ENCODE results near the gene CDH22.

Gene CDH22

DNA sequence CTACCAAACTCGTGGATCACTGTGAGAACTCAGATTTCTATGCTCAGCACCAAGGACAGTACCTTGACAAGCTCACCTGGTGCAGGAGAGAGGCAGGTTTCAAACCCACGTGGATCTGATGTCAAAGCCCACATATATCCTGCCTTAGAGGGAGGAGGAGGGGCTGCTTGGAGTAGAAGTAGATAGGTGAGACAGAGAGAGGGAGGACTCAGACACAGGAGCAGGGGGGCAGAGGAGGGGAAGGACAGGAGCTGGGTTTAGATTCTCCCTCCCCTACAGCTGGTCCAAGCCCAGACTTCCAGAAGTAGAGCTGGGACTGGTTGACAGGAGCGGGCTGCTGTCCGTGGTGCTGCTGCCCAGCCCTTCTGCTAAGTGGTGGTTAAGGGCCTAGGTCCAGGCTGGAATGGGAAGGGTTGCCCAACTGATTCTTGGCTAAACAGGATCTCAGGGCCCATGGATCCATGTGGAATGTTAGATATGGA, 77.5 kb downstream of the CDH22 start:
- no peak for DNase-seq (ENCODE audit: low spot score)
- Mint-ChIP-seq H3K27ac (no peak overlapping the region), H3K4me3 (no peak overlapping the region), H3K9me3 (no peaks in the 10 kb centered on the region), H3K36me3 (ENCODE audit: low read depth) (no peaks in the 10 kb centered on the region), H3K4me1 (ENCODE audit: low read depth) (no peaks in the 10 kb centered on the region), H3K27me3 (ENCODE audit: low read depth) (no peaks in the 10 kb centered on the region)

DNA sequence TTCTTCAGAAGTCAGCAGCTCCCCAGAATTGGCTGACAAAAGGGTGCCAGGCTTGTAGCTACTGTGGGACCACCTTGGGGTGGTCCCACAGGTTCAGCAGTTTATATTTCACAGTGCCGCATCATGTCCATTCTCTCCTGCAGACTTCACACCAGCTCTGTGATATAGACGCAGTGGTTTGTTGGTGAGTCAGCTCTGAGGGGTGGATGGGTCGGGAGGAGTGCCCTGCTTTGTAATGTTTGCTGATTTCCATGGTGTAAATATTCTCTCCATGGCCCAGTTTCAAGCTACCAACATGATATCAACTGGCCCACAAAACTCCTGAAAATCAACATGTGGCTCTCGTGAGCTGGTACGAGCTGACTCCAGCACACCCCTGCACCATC, 78.2 kb downstream of the CDH22 start:
- no peaks in the 10 kb centered on the region for H3K27me3 Mint-ChIP-seq (ENCODE audit: low read depth)
- DNase-seq (ENCODE audit: low spot score), result no peak
- H3K4me3 Mint-ChIP-seq, result no peak overlapping the region
- no peak overlapping the region for H3K27ac Mint-ChIP-seq
- no peaks in the 10 kb centered on the region for H3K9me3 Mint-ChIP-seq
- H3K4me1 Mint-ChIP-seq (ENCODE audit: low read depth), result no peaks in the 10 kb centered on the region
- no peaks in the 10 kb centered on the region for H3K36me3 Mint-ChIP-seq (ENCODE audit: low read depth)

DNA sequence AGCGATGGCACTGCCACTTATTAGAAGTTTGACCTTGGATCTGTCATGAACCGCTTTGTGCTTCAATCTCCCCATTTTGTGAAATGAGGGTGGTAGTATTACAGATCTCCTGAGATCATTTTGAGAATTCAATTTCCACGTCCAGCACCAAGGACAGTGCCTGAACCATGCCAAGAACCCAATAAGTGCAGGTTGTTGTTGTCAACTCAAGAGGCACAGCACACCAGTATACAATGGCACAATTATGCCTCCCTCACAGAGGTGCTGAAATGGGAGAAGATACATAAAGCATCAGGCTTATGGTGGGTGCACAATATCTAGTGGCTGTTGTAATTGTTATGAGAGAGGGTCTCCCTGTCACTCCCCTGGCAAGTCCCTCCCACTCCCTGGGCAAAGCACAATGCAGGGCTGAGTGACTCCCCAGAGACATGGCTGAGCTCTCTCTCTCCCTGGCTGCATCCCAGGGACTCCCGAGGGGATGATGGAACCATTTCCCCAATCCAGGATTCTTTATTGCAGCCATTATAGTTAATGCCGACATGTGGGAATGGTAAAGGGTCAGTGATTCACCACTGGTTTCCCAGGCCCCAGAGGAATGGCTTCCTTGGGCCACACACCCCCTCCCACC, 78.7 kb downstream of the CDH22 start:
- no peaks in the 10 kb centered on the region for H3K27me3 Mint-ChIP-seq (ENCODE audit: low read depth)
- no peak for DNase-seq (ENCODE audit: low spot score)
- no peaks in the 10 kb centered on the region for H3K4me1 Mint-ChIP-seq (ENCODE audit: low read depth)
- H3K36me3 Mint-ChIP-seq (ENCODE audit: low read depth), result no peaks in the 10 kb centered on the region
- no peak overlapping the region for H3K27ac Mint-ChIP-seq
- no peak overlapping the region for H3K4me3 Mint-ChIP-seq
- no peaks in the 10 kb centered on the region for H3K9me3 Mint-ChIP-seq

DNA sequence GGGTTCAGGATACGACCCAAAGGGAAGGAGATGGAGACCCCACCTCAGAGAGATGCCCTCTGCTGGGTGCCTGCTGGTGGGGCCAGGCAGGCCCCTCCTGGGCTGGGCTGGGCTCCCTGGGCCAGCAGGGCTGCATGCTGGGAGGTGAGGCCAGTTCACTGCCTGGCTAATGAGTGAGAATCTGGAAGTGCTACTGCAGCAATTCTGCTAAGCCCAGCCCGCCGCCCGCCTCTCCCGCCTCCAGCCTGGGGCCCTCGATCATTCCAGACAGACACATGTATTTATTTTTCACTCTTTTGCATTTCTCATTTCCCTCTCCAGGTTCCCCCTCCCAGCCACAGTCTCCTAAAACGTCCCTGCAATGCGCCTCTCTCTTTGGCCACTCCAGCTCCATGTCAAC, 79.6 kb downstream of the CDH22 start:
- no peaks in the 10 kb centered on the region for H3K9me3 Mint-ChIP-seq
- no peaks in the 10 kb centered on the region for H3K36me3 Mint-ChIP-seq (ENCODE audit: low read depth)
- H3K4me3 Mint-ChIP-seq, result no peak overlapping the region
- no peak overlapping the region for H3K27ac Mint-ChIP-seq
- DNase-seq (ENCODE audit: low spot score), result no peak
- no peaks in the 10 kb centered on the region for H3K27me3 Mint-ChIP-seq (ENCODE audit: low read depth)
- no peaks in the 10 kb centered on the region for H3K4me1 Mint-ChIP-seq (ENCODE audit: low read depth)

DNA sequence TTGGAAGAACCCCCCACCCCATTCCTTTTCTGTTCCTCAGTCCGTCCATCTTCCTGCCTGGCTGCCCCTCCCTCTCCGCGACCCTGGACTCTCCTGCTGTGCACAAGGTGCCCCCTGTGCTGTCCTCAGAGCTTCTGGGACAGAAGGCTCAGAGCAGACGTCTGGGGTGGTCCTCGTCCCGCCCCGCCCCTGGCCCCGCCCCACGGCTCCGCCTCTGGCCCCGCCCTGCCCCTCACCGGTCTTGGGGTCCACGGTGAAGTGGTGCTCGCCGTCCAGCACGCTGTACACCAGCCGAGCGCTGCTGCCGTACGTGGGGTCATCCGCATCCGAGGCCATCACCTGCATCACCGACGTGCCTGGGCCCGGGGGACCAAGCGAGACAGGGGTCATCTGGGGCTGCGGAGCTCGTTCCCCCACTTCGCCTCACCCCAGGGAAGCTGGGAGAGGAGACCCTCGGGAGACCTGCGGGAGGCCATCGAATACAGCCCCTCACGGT, 81.0 kb downstream of the CDH22 start:
- H3K27me3 Mint-ChIP-seq (ENCODE audit: low read depth), result peaks cover 4% of the 10 kb centered on the region
- DNase-seq (ENCODE audit: low spot score), result no peak
- no peak overlapping the region for H3K4me3 Mint-ChIP-seq
- no peaks in the 10 kb centered on the region for H3K4me1 Mint-ChIP-seq (ENCODE audit: low read depth)
- H3K27ac Mint-ChIP-seq, result no peak overlapping the region
- no peaks in the 10 kb centered on the region for H3K9me3 Mint-ChIP-seq
- no peaks in the 10 kb centered on the region for H3K36me3 Mint-ChIP-seq (ENCODE audit: low read depth)

DNA sequence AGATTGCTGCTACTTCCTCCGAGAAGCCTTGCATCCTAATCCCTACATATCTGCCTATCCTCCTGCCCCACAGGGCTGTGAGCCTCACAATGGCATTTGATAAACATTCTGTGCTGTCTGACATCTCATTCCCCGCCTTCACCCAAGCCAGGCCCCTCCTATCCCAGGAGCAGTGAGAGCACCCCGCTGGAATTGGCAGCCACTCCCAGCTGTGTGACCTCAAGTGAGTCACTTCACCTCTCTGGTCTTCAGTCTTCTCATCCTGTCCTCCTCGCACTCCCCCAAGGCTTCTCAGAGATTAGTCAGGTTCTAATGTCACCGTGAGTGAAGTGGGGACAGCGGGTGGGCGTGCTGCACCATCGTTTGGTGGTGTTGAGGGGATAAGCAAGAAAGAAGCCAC, 81.7 kb downstream of the CDH22 start:
- H3K27ac Mint-ChIP-seq, result no peak overlapping the region
- DNase-seq (ENCODE audit: low spot score), result no peak
- no peaks in the 10 kb centered on the region for H3K9me3 Mint-ChIP-seq
- H3K36me3 Mint-ChIP-seq (ENCODE audit: low read depth), result no peaks in the 10 kb centered on the region
- H3K4me3 Mint-ChIP-seq, result no peak overlapping the region
- H3K4me1 Mint-ChIP-seq (ENCODE audit: low read depth), result no peaks in the 10 kb centered on the region
- H3K27me3 Mint-ChIP-seq (ENCODE audit: low read depth), result peaks cover 4% of the 10 kb centered on the region

DNA sequence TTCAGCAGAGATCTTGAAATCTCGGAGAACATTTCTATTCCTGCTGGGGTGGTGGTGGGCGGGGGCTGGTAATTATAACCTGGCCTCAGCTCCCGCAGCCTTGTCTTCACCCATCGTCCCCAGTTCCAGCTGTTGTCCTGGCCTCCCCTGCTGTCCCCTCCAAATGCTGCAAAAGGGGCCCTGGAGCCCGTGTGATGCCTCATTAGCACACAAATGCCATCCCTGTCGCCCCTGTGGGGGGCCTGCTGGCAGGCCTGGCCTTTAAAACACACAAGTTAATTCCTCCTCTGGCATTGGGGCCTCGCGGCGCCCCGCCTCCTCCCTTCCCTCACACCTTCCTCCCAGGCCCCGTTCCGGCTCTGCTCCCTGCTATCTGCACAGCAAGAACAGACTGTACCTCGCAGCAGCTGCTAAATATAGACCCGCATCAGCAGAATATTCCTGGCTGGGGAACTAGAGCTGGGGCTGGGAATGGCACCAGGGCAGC, 85.7 kb downstream of the CDH22 start:
- H3K27ac Mint-ChIP-seq, result no peak overlapping the region
- no peak for DNase-seq (ENCODE audit: low spot score)
- H3K4me1 Mint-ChIP-seq (ENCODE audit: low read depth), result no peaks in the 10 kb centered on the region

DNA sequence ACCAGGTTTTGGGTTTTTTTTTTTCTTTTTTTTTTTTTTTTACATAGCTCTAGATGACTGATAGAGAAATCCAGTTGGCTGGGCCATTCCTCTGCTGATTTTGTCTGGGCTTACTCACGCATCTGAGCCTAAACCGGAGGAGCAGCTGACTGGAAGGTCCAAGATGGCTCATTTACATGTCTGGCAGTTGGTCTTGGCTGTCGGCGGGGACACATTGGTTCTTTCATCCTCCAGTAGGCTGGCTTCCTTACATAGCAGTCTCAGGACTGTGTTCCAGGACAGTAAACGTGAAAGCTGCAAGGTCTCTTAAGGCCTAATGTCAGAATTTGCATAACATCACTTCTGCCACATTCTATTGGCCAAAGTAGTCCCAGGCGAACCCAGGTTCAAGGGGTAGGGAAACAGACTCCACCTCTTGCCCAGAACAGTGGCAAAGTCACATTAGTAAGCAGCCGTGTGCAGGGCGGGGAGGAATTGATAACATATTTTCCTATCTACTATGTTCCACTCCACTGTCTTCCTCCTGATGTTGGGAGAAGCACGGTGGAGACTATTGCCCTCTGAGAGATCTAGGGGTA, 87.0 kb downstream of the CDH22 start:
- no peaks in the 10 kb centered on the region for H3K36me3 Mint-ChIP-seq (ENCODE audit: low read depth)
- no peak overlapping the region for H3K27ac Mint-ChIP-seq
- H3K9me3 Mint-ChIP-seq, result no peaks in the 10 kb centered on the region
- no peak for DNase-seq (ENCODE audit: low spot score)
- H3K27me3 Mint-ChIP-seq (ENCODE audit: low read depth), result peaks cover 4% of the 10 kb centered on the region
- H3K4me3 Mint-ChIP-seq, result no peak overlapping the region
- no peaks in the 10 kb centered on the region for H3K4me1 Mint-ChIP-seq (ENCODE audit: low read depth)

More for the DNA sequence above, 85.7 kb downstream of the CDH22 start:
- Mint-ChIP-seq H3K27me3 (ENCODE audit: low read depth) (peaks cover 4% of the 10 kb centered on the region), H3K36me3 (ENCODE audit: low read depth) (no peaks in the 10 kb centered on the region), H3K9me3 (no peaks in the 10 kb centered on the region), H3K4me3 (no peak overlapping the region)

DNA sequence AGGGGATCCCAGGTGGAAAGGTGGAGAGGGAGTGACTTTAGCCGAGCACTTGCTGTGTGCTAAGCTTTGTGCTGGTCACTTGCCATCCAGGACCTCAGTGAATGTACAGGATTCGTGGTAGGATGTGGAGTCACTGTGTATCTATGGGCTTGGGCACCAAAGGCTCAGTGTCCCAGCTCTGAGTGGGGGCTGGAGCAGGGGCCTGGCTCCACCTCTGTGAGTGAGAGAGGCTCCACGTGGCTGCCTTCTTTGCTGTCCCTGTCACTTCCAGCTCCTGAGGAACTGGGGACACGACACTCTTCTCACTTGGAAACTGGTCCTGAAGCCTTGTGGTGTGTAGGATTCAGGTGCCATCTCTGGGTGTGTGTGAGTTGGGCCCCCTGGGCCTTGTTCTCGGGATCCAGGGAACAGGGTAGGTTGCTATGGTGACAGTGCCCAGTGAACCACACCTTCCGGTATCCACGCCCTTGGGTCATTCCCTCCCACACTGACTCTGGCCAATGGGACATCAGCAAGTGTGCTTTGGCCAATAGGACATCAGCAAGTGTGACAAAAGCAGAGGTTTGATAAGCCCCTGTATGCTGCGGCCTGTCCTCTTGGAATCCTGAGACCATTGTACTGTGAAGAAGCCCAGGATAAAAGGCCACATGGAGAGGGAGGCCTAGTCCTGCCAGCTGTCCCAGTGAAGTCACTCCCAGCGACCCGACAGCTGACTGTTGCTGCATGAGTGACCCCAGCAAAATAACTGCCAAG, 87.7 kb downstream of the CDH22 start:
- DNase-seq (ENCODE audit: low spot score), result no peak
- no peak overlapping the region for H3K4me3 Mint-ChIP-seq
- H3K27ac Mint-ChIP-seq, result no peak overlapping the region

DNA sequence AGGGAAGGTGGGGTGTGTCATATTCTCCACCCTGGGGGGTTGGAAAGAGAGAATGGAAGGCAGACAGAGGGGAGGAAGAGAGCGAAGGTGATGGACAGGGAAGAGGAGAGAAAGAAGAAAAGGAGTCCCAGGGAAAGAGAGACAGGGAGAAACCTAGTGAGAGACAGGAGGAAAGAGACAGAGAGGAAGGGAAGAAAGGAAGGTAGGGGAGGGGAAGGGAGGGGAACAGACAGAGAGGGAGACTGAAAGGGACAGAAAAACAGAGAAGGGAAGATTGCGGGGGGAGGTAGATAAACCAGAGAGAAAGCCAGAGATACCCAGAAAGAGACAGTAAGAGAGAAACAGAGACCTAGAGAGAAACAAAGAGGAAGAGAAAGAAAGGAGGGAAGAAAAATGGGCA, 88.4 kb downstream of the CDH22 start:
- no peaks in the 10 kb centered on the region for H3K36me3 Mint-ChIP-seq (ENCODE audit: low read depth)

More for the DNA sequence above, 87.7 kb downstream of the CDH22 start:
- Mint-ChIP-seq H3K36me3 (ENCODE audit: low read depth) (no peaks in the 10 kb centered on the region), H3K27me3 (ENCODE audit: low read depth) (peaks cover 4% of the 10 kb centered on the region), H3K9me3 (no peaks in the 10 kb centered on the region), H3K4me1 (ENCODE audit: low read depth) (no peaks in the 10 kb centered on the region)

DNA sequence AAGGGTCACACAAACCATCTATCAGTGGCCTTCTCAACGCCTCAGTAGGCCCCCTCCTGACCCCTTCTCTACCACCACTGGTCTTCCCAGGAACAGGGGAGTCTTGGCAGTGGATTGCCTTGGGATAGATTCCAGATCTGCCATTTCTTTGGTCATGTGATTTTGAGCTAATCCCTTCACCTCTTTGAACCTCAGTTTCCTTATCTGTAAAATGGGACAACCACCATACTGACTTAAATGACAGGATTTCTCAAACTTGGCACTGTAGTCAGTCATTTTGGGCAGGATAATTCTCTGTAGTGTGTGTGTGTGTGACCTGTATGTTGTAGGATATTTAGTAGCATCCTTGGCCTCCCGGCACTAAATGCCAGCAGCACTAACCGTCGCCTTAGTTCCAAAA, 89.1 kb downstream of the CDH22 start:
- Mint-ChIP-seq H3K4me3 (no peak overlapping the region), H3K36me3 (ENCODE audit: low read depth) (no peaks in the 10 kb centered on the region), H3K4me1 (ENCODE audit: low read depth) (no peaks in the 10 kb centered on the region), H3K27ac (no peak overlapping the region), H3K27me3 (ENCODE audit: low read depth) (peaks cover 4% of the 10 kb centered on the region), H3K9me3 (no peaks in the 10 kb centered on the region)
- DNase-seq (ENCODE audit: low spot score), result no peak

More for the DNA sequence above, 88.4 kb downstream of the CDH22 start:
- no peaks in the 10 kb centered on the region for H3K4me1 Mint-ChIP-seq (ENCODE audit: low read depth)
- H3K27me3 Mint-ChIP-seq (ENCODE audit: low read depth), result peaks cover 4% of the 10 kb centered on the region
- no peak overlapping the region for H3K4me3 Mint-ChIP-seq
- DNase-seq (ENCODE audit: low spot score), result no peak
- H3K9me3 Mint-ChIP-seq, result no peaks in the 10 kb centered on the region
- no peak overlapping the region for H3K27ac Mint-ChIP-seq

DNA sequence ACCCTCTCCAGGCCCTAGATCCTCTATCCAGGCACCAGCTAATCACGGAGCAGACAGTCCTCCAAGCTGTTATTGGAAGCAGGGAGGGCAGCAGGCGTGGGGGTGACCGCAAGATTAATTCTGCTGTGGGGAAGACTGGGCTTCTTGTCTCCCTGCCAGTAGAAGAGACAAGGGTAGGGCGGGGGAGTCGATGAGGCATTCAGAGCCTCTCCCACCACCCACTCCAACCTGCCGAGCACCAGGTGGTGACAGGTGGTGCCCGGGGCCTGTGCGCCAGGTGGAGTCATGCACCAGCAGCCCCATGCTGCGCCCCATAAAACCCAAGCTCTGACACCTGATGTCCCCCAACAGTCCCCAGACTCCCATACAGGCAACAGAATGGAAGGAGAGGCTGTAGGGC, 89.6 kb downstream of the CDH22 start:
- no peaks in the 10 kb centered on the region for H3K4me1 Mint-ChIP-seq (ENCODE audit: low read depth)
- no peak for DNase-seq (ENCODE audit: low spot score)
- H3K4me3 Mint-ChIP-seq, result no peak overlapping the region
- H3K9me3 Mint-ChIP-seq, result no peaks in the 10 kb centered on the region
- no peak overlapping the region for H3K27ac Mint-ChIP-seq
- H3K27me3 Mint-ChIP-seq (ENCODE audit: low read depth), result peaks cover 4% of the 10 kb centered on the region
- no peaks in the 10 kb centered on the region for H3K36me3 Mint-ChIP-seq (ENCODE audit: low read depth)

DNA sequence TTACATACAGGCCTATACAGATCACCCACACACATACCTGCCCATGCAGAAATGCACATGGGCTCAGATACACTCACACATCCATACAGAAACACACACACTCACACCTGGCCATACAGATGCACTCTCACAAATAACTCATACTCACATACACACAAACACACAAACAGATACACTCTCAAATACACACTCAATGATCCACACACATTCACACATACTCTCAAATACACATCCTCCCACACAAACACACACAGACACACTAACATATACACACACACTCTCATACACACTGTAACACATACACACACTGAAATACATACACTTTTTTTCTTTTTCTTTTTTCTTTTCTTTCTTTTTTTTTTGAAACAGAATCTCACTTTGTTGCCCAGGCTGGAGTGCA, 90.7 kb downstream of the CDH22 start:
- no peak for DNase-seq (ENCODE audit: low spot score)
- H3K4me3 Mint-ChIP-seq, result no peak overlapping the region
- no peaks in the 10 kb centered on the region for H3K27me3 Mint-ChIP-seq (ENCODE audit: low read depth)
- H3K36me3 Mint-ChIP-seq (ENCODE audit: low read depth), result no peaks in the 10 kb centered on the region
- H3K9me3 Mint-ChIP-seq, result no peaks in the 10 kb centered on the region
- no peak overlapping the region for H3K27ac Mint-ChIP-seq
- H3K4me1 Mint-ChIP-seq (ENCODE audit: low read depth), result no peaks in the 10 kb centered on the region

DNA sequence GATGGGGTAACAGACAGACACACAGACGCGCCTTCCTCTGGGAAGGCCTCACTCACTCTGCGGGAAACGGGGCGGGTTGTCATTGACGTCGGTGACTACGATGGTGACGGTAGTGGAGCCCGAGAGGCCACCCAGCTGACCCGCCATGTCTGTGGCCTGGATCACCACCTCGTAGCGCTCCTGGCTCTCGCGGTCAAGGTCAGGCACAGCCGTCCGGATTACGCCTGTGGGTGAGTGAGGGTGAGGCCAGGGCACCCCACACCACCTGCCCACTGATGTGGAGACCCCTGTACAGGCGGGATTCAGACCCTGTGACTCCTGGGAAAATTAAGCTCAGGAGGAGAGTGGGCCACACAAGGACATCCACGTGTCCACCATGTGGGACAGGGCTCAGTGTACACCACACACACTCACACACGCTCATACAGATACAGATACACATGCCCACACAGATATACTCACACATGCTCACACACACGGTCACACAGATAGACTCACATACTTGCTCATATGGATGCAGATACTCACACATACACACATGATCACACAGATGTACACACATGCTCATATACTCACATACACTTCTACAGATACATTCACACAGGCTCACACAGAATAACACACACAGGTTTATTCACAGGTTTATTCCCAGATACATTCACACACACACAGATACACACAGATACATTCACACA, 91.4 kb downstream of the CDH22 start:
- Mint-ChIP-seq H3K4me1 (ENCODE audit: low read depth) (no peaks in the 10 kb centered on the region), H3K27ac (no peak overlapping the region), H3K4me3 (no peak overlapping the region), H3K9me3 (no peaks in the 10 kb centered on the region), H3K36me3 (ENCODE audit: low read depth) (no peaks in the 10 kb centered on the region), H3K27me3 (ENCODE audit: low read depth) (no peaks in the 10 kb centered on the region)
- DNase-seq (ENCODE audit: low spot score), result no peak
